ENCODE data around the gene WDR81. TPM values are rescaled to one million over a fixed set of nuclear protein-coding genes. Genes with fewer than 3 reads are reported as not detected.

Gene WDR81
- total RNA-seq, 1 experiment from 2014 or later: 19.4 TPM

GRCh38 chr17:1709971-1710806, 14.3 kb upstream of the WDR81 start, which contains the start of gene TLCD2:
Gene TLCD2 (minus strand): TSS chr17:1710377. CDS start chr17:1710242, 135 bp downstream.
- CTCF ChIA-PET: no interaction called here

GRCh38 chr17:1710807-1711553, 13.5 kb upstream of the WDR81 start:
- no peak for DNase-seq (ENCODE audit: low spot score)
- Histone ChIP-seq H3K9me3 (ENCODE audit: low read depth, low read length, poor library complexity, severe bottlenecking) (no peaks in the 10 kb centered on the region), H3K4me3 (ENCODE audit: low read depth, low read length, poor library complexity, severe bottlenecking) (peak overlapping the region; percentile 79), H3K27me3 (replicated peaks; ENCODE audit: insufficient read depth, low read depth, low read length, poor library complexity) (no peaks in the 10 kb centered on the region), H3K27ac (ENCODE audit: low read depth, low read length, poor library complexity, severe bottlenecking) (peak overlapping the region; percentile 87), H3K36me3 (ENCODE audit: insufficient read depth, low read length, poor library complexity, severe bottlenecking) (peaks cover 6% of the 10 kb centered on the region), H3K4me1 (ENCODE audit: insufficient read depth, low read length, poor library complexity, severe bottlenecking) (peaks cover 27% of the 10 kb centered on the region)
- ChIA-PET CTCF (no interaction called here), POLR2A (ENCODE audit: low non-redundant PET) (no interaction called here)
- no peak for TF ChIP-seq EZH2 (IDR thresholded peaks at IDR 0.05; ENCODE audit: borderline replicate concordance, low read depth, low read length, poor library complexity, severe bottlenecking)
- TF ChIP-seq, protein P1, sequence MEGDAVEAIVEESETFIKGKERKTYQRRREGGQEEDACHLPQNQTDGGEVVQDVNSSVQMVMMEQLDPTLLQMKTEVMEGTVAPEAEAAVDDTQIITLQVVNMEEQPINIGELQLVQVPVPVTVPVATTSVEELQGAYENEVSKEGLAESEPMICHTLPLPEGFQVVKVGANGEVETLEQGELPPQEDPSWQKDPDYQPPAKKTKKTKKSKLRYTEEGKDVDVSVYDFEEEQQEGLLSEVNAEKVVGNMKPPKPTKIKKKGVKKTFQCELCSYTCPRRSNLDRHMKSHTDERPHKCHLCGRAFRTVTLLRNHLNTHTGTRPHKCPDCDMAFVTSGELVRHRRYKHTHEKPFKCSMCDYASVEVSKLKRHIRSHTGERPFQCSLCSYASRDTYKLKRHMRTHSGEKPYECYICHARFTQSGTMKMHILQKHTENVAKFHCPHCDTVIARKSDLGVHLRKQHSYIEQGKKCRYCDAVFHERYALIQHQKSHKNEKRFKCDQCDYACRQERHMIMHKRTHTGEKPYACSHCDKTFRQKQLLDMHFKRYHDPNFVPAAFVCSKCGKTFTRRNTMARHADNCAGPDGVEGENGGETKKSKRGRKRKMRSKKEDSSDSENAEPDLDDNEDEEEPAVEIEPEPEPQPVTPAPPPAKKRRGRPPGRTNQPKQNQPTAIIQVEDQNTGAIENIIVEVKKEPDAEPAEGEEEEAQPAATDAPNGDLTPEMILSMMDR (conservative IDR thresholded peaks at IDR 0.05; ENCODE audit: low read depth, low read length): no peak
- intact Hi-C loops (cut with micrococcal nuclease; ENCODE audit: unreplicated experiment): loop anchor here (10.0 kb wide), 1 partner anchor 154 kb away; no protein-coding TSS in a partner anchor
- BruUV-seq (replicated peaks): no TSS peak

More at GRCh38 chr17:1709971-1710806, 14.3 kb upstream of the WDR81 start, which contains the start of gene TLCD2:
- Histone ChIP-seq H3K27ac (ENCODE audit: low read depth, low read length, poor library complexity, severe bottlenecking) (peak within 1 kb of the TSS; percentile 87), H3K9me3 (ENCODE audit: low read depth, low read length, poor library complexity, severe bottlenecking) (no peaks in the 10 kb centered on the region), H3K4me1 (ENCODE audit: insufficient read depth, low read length, poor library complexity, severe bottlenecking) (peaks cover 27% of the 10 kb centered on the region), H3K4me3 (ENCODE audit: low read depth, low read length, poor library complexity, severe bottlenecking) (peak within 1 kb of the TSS; percentile 79), H3K27me3 (replicated peaks; ENCODE audit: insufficient read depth, low read depth, low read length, poor library complexity) (no peaks in the 10 kb centered on the region), H3K36me3 (ENCODE audit: insufficient read depth, low read length, poor library complexity, severe bottlenecking) (peaks cover 6% of the 10 kb centered on the region)
- BruUV-seq (replicated peaks): no TSS peak
- TF ChIP-seq, protein P1 (conservative IDR thresholded peaks at IDR 0.05; ENCODE audit: low read depth, low read length): no peak
- TF ChIP-seq EZH2 (IDR thresholded peaks at IDR 0.05; ENCODE audit: borderline replicate concordance, low read depth, low read length, poor library complexity, severe bottlenecking): no peak
- peak; percentile 72 for DNase-seq (ENCODE audit: low spot score)
- POLR2A ChIA-PET (ENCODE audit: low non-redundant PET): no interaction called here
- intact Hi-C loops (cut with micrococcal nuclease; ENCODE audit: unreplicated experiment): loop anchor here (10.0 kb wide), 1 partner anchor 155 kb away; no protein-coding TSS in a partner anchor

- CTCF ChIA-PET: no interaction called here
- Histone ChIP-seq H3K4me3 (ENCODE audit: low read depth, low read length, poor library complexity, severe bottlenecking) (no peak overlapping the region), H3K4me1 (ENCODE audit: insufficient read depth, low read length, poor library complexity, severe bottlenecking) (peaks cover 27% of the 10 kb centered on the region), H3K9me3 (ENCODE audit: low read depth, low read length, poor library complexity, severe bottlenecking) (no peaks in the 10 kb centered on the region), H3K27me3 (replicated peaks; ENCODE audit: insufficient read depth, low read depth, low read length, poor library complexity) (no peaks in the 10 kb centered on the region), H3K36me3 (ENCODE audit: insufficient read depth, low read length, poor library complexity, severe bottlenecking) (peaks cover 6% of the 10 kb centered on the region), H3K27ac (ENCODE audit: low read depth, low read length, poor library complexity, severe bottlenecking) (no peak overlapping the region)
- POLR2A ChIA-PET (ENCODE audit: low non-redundant PET): no interaction called here
- no peak for TF ChIP-seq EZH2 (IDR thresholded peaks at IDR 0.05; ENCODE audit: borderline replicate concordance, low read depth, low read length, poor library complexity, severe bottlenecking)
- TF ChIP-seq, protein P1 (conservative IDR thresholded peaks at IDR 0.05; ENCODE audit: low read depth, low read length): no peak
- DNase-seq (ENCODE audit: low spot score): no peak
- intact Hi-C loops (cut with micrococcal nuclease; ENCODE audit: unreplicated experiment): loop anchor here (10.0 kb wide), 1 partner anchor 153 kb away; no protein-coding TSS in a partner anchor
- no TSS peak for BruUV-seq (replicated peaks)
These were observed 12.7 kb upstream of the WDR81 start for GRCh38 chr17:1711804-1712203.
